Stimulated activated CD8-positive, alpha-beta memory T cell treated with anti-CD3 and anti-CD28 coated beads, Interleukin-15, amount 100 ng/mL, for 48 hours (primary cell): ENCODE measurements around the gene SYNGR3.
A peak's percentile ranks its signal among the peaks of the same experiment; 100 is the strongest.

Experiments used
- DNase-seq, 2 donors: peaks; one replicate each; pipeline ENCODE4 v3.0.0-alpha.2; 2020; ENCODE audit warnings: low read depth in 2 of 2

SYNGR3 gene

GRCh38 chr16:1976951-1977874, 12.6 kb upstream of the SYNGR3 start:
- DNase-seq = no peak

GRCh38 chr16:1977875-1978268, 11.9 kb upstream of the SYNGR3 start:
- DNase-seq = no peak

DNA sequence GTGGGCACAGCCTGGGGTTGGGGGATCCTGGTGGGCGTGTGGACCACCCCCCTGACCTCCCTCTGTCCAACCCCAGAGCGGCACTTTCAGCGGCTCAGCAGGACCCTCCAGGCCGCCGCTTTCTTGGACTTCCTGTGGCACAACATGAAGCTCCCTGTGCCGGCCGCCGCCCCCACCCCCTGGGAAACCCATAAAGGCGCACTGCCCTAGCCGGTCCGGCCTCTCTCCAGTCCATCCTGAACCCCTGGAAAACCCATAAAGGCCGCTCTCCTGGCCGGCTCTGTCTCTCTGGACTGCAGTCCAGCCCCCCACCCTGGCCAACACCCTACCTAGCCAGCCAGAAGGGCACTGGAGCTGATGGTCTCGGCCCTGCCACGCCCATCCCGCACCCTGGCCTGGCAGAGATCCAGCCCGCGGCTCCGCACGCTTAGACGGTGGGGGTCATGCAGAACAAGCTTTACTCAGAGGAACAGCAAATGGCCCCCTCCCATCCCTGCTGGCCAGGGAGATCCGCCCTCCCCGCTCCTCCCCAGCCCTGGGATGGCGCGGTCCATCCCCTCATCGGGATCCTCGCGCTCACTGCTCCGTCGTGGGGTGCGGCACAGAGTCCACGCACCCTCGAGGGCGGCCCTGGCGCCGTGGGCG, 11.2 kb upstream of the SYNGR3 start:
- no peak for DNase-seq

- no peak for DNase-seq
Measured at GRCh38 chr16:1979271-1980029, 10.3 kb upstream of the SYNGR3 start.

GRCh38 chr16:1980030-1980769, 9.6 kb upstream of the SYNGR3 start:
- DNase-seq = no peak

DNA sequence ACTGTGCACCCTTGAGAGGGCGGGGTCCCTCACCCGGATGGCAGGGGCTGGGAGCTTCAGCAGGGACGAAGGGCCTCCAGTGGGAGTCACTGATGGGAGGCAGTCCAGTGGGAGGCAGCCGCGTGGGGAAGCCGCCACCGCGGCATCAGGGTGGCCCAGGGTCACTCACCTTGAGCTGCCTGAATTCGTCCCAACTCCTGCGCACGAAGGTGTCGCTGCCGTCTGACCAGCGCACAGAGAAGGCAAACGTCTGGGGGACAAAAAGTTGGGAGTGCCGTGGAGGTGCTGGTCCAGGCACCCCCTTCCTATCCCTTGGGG, 9.0 kb upstream of the SYNGR3 start:
- no peak for DNase-seq

- DNase-seq = no peak
Measured at GRCh38 chr16:1981398-1981836, 8.4 kb upstream of the SYNGR3 start, which contains the start of gene NOXO1. Gene NOXO1 (minus strand): TSS chr16:1981469. CDS start chr16:1981179, 290 bp downstream.

DNA sequence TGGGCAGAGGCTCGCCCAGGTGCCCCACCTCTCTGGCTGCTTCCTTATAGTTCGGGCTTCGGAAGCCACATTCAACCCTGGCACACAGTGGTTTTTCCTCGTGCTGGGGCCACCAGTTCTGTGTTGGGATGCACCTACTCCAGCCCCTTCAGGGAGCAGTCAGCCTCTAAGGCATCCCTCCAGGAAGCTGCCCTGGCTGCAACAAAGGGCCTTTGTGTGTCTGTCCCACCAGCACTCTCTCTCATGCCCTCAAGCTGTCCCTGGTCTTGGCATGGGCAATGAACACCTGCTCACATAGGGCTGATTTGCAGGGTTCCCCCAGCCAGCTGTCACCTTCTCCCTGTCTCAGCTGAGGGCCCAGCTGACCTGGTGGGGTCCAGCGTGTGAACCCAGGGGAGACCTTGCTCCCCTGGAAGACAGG, 7.7 kb upstream of the SYNGR3 start:
- no peak for DNase-seq

DNA sequence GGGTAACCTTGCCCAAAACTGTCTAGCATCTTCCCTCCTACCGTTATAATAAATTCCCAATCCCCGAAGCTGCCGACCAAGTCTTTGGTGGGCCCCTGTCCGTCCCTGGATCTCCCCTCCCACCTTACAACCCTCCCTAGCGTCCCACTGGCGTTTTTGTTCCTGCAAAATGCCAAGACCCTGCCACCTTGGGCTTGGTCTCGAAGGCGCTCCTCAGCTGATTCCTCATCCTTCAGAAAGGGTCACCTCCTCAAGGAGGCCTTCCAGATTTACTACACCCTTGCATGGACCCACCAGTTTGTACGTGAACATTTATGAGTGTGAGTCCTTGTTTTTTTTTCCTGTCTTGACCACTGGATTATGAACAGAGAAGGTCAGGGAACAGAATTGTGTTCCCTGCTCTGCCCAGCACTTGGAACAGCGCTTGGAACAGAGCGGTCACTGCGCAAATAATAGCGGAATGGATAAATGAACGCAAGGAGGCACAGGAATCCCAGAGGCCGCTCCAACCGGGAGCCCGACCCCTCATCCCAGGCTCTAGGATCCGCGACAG, 6.7 kb upstream of the SYNGR3 start:
- no peak for DNase-seq

- DNase-seq = peak; percentile 77 to 79
Measured at GRCh38 chr16:1983544-1984346, 6.0 kb upstream of the SYNGR3 start, which contains the start of gene GFER. Gene GFER (plus strand): TSS chr16:1984193. CDS start chr16:1984219, 26 bp downstream.

DNA sequence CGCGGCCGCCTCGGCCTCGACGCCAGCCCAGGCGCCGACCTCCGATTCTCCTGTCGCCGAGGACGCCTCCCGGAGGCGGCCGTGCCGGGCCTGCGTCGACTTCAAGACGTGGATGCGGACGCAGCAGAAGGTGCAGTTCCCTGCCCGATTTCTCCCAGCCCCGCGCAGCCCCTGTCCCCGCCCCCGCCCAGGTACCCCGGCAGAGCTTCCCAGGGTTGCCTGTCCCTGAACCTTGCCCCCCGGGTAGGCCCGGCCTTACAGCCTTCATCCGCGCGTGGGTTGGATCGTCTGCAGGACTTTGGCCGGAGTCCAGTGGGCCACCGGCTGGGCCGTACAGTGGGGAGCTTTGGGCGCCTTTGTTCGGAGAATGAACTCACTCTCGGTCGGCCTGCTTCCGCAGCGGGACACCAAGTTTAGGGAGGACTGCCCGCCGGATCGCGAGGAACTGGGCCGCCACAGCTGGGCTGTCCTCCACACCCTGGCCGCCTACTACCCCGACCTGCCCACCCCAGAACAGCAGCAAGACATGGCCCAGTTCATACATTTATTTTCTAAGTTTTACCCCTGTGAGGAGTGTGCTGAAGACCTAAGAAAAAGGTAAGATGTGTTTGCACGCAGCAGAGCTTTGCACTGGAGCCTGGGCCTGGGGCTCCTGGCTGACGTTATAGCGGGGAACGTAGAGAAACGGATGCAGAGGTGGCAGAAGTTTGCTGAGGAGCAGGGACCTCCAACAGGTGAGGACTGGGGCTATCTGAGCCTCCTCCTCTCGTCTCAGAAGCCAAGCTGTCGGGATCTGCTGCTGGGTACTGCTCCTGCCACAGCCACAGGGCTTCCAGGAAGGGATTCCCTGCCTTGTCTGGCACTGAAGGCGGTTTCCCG, 5.2 kb upstream of the SYNGR3 start:
- DNase-seq = no peak

- DNase-seq = no peak
Measured at GRCh38 chr16:1985466-1986150, 4.2 kb upstream of the SYNGR3 start.

GRCh38 chr16:1987198-1987597, 2.6 kb upstream of the SYNGR3 start:
- no peak for DNase-seq

DNA sequence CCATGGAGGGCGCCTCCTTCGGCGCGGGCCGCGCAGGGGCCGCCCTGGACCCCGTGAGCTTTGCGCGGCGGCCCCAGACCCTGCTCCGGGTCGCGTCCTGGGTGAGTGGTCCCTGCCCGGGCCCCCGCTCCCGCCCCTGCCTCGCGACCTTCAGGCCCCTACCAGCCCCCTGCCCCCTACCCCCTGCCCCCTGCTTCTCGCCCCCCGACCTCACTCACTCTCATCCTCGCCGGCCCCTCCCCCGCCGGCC, 256 bp downstream of the SYNGR3 start:
- DNase-seq = no peak

DNA sequence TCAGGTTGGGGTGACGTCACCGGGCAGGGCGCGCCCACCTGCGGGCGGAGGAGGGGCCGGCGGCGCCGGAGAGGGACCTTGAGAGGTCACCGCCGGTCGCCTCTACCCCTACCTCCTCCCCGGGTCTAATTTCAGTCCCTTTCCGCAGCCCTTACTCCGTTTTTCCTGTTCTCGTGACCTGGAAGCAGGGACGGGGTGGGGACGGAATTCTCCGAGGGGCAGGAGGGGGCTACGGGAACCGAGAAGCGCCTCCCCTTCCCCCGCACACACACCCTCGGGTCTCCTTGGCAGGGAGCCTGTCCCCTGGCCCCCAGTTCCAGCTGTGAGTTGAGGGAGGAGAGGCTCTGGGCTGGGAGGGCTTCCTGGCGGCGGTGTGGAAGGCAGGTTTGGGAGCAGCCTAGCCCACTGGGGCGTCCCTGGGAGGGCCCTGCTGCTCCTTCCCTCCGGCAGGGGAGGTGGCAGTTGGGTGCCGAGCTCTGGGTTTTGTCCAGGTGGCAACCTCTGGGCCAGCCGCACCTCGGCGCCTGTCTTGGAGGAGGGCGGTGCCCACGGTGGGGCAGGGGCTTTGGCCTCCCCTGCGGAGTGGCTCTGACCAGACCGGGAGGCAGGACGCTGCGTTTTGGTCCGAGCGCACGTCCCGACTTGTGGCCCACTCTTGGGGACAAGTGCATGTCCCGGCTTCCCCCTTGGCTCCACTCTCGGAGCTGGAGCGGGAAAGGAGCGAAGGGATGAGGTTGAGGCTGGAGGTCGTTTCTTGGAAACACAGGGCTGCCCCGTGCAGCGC, 773 bp downstream of the SYNGR3 start:
- DNase-seq = peak in 1 of 2 donors; percentile 35

GRCh38 chr16:1991135-1991551, 1.4 kb downstream of the SYNGR3 start:
- DNase-seq = peak in 1 of 2 donors; percentile 37

DNA sequence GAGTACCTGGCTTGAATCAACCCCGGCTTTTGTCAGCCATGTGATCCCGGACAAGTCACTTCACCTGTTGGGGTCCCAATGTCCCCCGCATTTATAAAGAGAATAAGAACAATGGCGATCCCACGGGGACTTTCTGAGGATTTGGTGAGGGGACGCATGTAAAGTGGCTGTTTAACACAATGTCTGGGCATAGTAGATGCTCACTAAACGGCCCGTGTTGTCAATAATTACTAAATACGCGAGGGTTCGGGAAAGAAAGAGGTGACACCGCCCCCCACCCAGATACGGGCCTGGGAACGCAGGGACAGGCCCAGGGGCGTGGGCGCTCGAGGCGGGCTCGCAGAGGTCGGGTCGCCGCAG, 1.8 kb downstream of the SYNGR3 start:
- no peak for DNase-seq

DNA sequence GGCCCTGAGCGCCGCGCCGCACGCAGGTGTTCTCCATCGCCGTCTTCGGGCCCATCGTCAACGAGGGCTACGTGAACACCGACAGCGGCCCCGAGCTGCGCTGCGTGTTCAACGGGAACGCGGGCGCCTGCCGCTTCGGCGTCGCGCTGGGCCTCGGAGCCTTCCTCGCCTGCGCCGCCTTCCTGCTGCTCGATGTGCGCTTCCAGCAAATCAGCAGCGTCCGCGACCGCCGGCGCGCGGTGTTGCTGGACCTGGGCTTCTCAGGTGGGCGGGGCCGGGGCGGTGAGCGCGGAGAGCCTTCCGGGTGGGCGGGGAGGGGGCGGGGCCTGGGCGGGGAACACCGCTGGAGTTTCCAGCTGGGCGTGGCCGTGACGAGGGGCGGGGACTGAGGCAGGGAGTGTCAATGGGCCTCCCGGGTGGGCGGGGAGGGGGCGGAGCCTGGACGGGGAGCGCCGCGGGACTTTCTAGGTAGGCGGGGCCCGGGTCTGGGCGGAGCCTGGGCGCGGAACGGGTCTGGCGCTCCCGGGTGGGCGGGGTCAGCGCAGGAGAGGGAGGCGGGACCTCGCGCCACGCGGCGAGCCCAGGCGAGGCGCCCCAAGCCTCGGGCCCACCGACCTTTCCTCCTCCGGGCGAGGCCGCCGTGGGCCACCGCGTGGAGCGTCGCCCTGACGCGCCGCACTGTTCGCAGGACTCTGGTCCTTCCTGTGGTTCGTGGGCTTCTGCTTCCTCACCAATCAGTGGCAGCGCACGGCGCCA, 2.4 kb downstream of the SYNGR3 start:
- peak; percentile 93 to 94 for DNase-seq
